Activated naive CD4-positive, alpha-beta T cell treated with Interleukin-2 at 50 U/mL for 16 hours (primary cell): ENCODE measurements around the gene COL6A1.
"Not testable (repeated sequence)": the region's sequence is repeated elsewhere in the genome, so short reads cannot be mapped to it uniquely, and the experiment has no call there.

Source experiments
- DNase-seq: peaks from one replicate; pipeline ENCODE4 v3.0.0-alpha.2; 2020

The COL6A1 gene

GRCh38 chr21:46029186-46029924 is 47.8 kb downstream of the COL6A1 start:
- DNase-seq, result no peak

GRCh38 chr21:46031484-46031883 is 49.9 kb downstream of the COL6A1 start:
- no peak for DNase-seq

DNA sequence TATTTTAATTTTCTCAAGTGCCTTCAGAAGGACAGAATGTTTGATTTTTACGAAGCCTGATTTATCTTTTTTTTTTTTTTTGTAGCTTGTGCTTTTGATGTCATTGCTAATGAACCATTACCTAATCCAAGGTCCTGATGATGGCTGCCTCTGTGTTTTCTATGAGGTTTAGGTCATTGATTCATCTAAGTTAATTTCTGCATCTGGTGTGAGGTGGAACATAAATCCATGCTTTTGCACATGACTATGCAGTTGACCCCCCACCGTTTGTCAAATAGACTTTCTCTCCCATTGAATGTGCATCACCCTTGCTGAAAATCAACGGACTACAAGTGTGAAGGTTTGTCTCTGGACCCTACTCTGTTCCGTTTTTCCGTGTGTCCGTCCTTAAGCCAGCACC is 50.5 kb downstream of the COL6A1 start:
- DNase-seq, result no peak

- DNase-seq, result no peak
These were observed 52.1 kb downstream of the COL6A1 start for GRCh38 chr21:46033410-46034400.

GRCh38 chr21:46035809-46036695 is 54.5 kb downstream of the COL6A1 start:
- no peak for DNase-seq

DNA sequence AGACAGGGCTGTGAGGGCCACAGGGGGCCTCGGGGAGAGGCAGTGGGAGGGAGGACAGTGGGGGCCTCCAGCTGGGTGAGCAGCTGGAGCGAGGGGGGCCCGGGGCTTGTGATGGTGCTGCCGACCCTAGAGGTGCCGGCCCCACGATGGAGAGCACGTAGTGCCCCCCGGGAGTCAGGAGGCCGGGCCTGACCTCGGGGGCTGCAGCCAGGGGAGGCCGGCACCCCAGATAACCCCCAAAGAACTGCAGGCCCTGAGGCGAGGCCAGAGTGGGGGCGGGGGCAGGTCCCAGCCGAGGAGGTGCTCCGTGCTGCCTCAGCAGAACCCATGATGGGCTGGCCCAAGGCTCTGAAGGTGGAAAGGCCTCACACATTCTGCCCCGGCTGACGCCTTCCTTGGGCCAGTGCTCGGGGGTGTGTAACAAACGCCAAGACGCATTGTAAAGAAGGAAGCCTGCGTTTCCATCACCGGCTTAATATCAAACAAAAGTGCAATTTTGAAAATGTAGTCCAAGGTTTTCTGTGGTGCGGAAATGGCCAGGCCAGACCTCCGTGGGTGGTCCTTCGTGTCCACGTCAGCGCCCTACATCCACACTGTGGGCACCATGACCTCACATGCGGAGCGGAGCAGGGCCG is 55.2 kb downstream of the COL6A1 start:
- DNase-seq, result no peak

- DNase-seq, result no peak
These were observed 56.1 kb downstream of the COL6A1 start for GRCh38 chr21:46037331-46038325.

- DNase-seq, result no peak
These were observed 56.8 kb downstream of the COL6A1 start for GRCh38 chr21:46038341-46038829.

DNA sequence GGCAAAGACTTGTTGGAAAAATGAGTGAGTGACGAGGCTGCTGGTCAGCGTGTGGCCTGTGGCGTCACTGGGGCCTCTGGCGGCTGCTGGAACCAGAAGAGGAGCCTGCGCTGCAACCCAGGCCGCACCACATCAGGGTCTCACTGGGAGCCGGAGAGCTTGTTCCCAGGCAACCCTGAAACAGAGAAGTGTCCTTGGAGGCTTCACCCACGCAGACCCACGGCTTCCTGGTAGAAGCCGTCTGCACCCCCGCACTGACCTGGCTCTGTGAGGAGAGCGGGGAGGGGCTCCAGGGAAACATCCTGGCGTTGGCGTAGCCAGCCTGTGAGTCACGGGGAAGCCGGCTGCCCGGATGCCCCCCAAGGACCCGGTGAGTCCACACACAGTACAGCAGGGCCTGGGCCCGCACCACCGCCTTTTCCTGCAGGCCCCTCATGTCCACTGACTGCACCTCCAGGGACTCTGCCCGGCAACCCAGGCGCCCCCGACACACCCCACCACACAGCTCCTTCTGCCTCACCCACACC is 57.4 kb downstream of the COL6A1 start:
- no peak for DNase-seq

DNA sequence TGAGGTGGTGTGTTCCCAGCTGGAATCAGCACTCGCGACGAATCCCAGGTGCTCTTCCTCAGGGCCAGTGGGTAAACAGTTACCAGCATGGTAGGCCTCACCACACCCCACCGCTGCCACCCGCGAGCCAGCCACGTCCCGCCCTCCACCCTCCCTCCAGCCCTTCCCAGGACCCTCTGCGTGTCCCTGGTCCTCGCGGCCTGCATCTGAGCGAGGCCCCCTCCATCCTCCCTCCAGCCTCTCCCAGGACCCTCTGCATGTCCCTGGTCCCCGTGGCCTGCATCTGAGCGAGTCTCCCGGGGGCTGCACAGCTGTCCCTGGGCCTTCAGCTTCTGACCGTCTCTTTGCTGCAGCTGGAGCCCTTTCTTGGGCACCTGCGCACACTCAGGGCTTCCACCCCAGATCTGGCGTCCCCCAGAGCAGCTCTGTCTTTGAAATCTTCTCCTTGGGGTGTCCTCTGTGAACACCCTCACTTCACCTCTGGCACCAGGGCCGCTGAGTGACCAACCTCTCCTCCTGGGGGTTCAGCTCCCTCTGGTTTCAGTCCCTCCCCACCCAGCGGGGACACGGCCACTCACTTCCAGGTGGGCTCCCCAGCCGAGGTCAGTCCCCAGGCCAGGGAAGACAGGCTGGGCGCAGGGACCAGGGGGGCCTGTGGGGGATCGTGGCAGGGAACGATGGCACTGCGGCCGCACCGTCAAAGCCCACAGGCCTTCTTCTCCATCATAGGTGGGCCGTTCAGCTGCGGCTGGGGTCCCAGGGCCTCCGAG is 58.5 kb downstream of the COL6A1 start:
- no peak for DNase-seq

GRCh38 chr21:46040707-46041106 is 59.1 kb downstream of the COL6A1 start:
- DNase-seq, result no peak

GRCh38 chr21:46041183-46041582 is 59.6 kb downstream of the COL6A1 start:
- DNase-seq, result no peak

GRCh38 chr21:46045154-46045553 is 63.6 kb downstream of the COL6A1 start:
- no peak for DNase-seq

GRCh38 chr21:46046471-46046870 is 64.9 kb downstream of the COL6A1 start:
- no peak for DNase-seq

DNA sequence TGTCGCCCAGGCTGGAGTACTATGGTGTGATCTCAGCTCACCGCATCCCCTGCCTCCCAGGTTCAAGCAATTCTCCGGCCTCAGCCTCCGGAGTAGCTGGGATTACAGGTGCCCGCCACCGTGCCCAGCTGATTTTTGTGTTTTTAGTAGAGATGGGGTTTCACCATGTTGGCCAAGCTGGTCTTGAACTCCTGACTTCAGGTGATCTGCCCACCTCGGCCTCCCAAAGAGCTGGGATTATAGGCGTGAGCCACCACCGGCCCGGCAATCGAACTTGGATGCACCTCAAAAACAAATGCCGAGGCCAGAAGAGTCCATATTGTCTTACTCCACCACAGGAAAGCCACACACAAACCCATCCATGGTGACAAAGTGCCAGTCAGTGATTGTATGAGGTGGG is 65.3 kb downstream of the COL6A1 start:
- DNase-seq, result not testable (repeated sequence)

GRCh38 chr21:46048926-46049889 is 67.6 kb downstream of the COL6A1 start:
- DNase-seq, result no peak

GRCh38 chr21:46049890-46050667 is 68.5 kb downstream of the COL6A1 start:
- DNase-seq, result no peak
